Measurements from ENCODE around the gene LDHD. TPM values are rescaled to one million over a fixed set of nuclear protein-coding genes. Genes with fewer than 3 reads are reported as not detected.

LDHD gene
- total RNA-seq, 1 experiment from 2014 or later = 4.1 TPM

DNA sequence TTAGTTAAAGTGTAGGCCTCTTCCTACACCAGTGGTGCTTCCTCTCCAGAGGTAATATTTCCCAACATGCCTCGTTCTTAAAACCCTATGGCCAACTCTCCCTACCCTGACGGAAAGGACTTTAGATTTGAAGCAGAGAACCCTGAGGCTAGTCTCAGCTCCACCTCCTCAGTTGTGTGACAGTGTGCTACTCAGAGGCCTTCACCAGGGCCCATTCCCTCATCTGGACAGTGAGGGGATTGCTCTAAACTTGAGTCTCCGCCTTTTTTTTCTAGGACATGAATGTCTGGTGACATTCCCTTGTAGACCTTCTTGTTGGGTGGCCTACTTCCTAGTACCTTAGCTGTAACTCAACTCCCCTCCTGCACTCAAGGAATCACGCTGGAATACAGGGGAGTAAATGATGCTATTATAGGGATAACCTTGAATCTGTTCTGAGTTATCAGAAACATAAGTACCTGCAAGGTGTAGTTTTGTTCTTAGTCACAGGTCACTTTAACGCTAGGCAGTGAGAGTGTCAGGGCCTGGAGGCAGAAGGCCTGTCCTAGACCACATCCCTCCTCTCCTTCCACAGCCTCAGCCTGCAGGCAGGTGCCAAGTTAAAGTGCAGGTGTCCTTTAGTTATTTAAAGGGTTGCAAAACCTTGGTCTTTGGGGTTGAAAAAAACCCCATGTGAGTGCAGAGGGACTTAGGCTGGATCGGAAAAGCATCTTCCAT, 26.9 kb downstream of the LDHD start:
- no peak for DNase-seq
- Mint-ChIP-seq H3K27me3 (ENCODE audit: unreplicated experiment) (no peaks in the 10 kb centered on the region), H3K4me1 (ENCODE audit: low read depth, unreplicated experiment) (peaks cover 24% of the 10 kb centered on the region), H3K4me3 (ENCODE audit: low read depth, unreplicated experiment) (no peak overlapping the region), H3K9me3 (ENCODE audit: low read depth, unreplicated experiment) (no peaks in the 10 kb centered on the region), H3K36me3 (ENCODE audit: insufficient read depth, unreplicated experiment) (no peaks in the 10 kb centered on the region), H3K27ac (ENCODE audit: unreplicated experiment) (no peak overlapping the region)
- BruUV-seq (replicated peaks) = no TSS peak
- intact Hi-C loops (cut with micrococcal nuclease; ENCODE audit: unreplicated experiment) = loop anchor here (2.0 kb wide), 1 partner anchor 25 kb away; no protein-coding TSS in a partner anchor
- TF ChIP-seq, protein P1, sequence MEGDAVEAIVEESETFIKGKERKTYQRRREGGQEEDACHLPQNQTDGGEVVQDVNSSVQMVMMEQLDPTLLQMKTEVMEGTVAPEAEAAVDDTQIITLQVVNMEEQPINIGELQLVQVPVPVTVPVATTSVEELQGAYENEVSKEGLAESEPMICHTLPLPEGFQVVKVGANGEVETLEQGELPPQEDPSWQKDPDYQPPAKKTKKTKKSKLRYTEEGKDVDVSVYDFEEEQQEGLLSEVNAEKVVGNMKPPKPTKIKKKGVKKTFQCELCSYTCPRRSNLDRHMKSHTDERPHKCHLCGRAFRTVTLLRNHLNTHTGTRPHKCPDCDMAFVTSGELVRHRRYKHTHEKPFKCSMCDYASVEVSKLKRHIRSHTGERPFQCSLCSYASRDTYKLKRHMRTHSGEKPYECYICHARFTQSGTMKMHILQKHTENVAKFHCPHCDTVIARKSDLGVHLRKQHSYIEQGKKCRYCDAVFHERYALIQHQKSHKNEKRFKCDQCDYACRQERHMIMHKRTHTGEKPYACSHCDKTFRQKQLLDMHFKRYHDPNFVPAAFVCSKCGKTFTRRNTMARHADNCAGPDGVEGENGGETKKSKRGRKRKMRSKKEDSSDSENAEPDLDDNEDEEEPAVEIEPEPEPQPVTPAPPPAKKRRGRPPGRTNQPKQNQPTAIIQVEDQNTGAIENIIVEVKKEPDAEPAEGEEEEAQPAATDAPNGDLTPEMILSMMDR (IDR thresholded peaks at IDR 0.05; ENCODE audit: unreplicated experiment) = no peak
- CTCF ChIA-PET = interaction anchor here (0.6 to 0.9 kb wide), 2 partner anchors 22 to 53 kb away, joined by 3 to 5 read pairs; no protein-coding TSS in a partner anchor

DNA sequence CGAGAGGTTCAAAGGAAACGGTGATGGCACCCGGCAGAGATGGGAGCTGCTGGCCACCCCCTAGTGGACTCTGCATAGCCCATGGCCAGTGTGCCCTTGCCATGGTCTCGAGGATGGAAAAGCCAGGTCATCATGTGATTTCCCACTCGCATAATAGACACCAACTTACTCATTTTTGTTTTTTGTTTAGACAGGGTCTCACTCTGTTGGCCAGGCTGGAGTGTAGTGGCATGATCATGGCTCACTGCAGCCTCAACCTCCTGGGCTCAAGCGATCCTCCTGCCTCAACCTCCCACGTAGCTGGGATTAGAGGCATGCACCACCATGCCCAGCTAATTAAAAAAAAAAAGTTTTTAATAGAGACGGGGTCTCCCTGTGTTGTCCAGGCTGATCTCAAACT, 27.6 kb downstream of the LDHD start:
- no peaks in the 10 kb centered on the region for H3K27me3 Mint-ChIP-seq (ENCODE audit: unreplicated experiment)
- CTCF ChIA-PET = interaction anchor here (0.6 kb wide), 1 partner anchor 52 kb away, joined by 5 read pairs; no protein-coding TSS in a partner anchor
- H3K36me3 Mint-ChIP-seq (ENCODE audit: insufficient read depth, unreplicated experiment) = no peaks in the 10 kb centered on the region
- DNase-seq = no peak
- no peak overlapping the region for H3K4me3 Mint-ChIP-seq (ENCODE audit: low read depth, unreplicated experiment)
- no peaks in the 10 kb centered on the region for H3K9me3 Mint-ChIP-seq (ENCODE audit: low read depth, unreplicated experiment)
- intact Hi-C loops (cut with micrococcal nuclease; ENCODE audit: unreplicated experiment) = no loop called here
- H3K27ac Mint-ChIP-seq (ENCODE audit: unreplicated experiment) = no peak overlapping the region
- TF ChIP-seq, protein P1 (IDR thresholded peaks at IDR 0.05; ENCODE audit: unreplicated experiment) = no peak
- BruUV-seq (replicated peaks) = no TSS peak
- peaks cover 31% of the 10 kb centered on the region for H3K4me1 Mint-ChIP-seq (ENCODE audit: low read depth, unreplicated experiment)

DNA sequence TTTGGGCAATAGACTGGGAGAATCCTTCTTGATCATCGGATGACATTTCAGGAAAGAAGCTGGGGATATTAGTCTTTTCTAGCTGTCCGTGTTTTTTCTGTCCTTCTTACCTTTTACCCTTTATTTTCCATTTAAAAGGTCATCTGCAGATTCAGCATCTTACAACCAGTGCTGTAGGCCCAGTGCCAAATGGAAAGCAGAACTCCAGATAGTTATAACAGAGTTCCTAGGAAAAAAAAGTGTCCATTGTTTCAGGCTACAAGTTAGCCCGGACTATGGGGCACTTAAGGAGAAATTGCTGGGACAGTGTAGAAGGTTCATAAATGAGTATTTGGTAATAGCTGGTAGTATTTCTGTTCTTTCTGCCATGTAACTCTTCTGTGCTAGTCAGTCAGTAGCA, 28.4 kb downstream of the LDHD start:
- H3K36me3 Mint-ChIP-seq (ENCODE audit: insufficient read depth, unreplicated experiment) = no peaks in the 10 kb centered on the region
- no peak overlapping the region for H3K4me3 Mint-ChIP-seq (ENCODE audit: low read depth, unreplicated experiment)
- no peak for DNase-seq
- TF ChIP-seq, protein P1 (IDR thresholded peaks at IDR 0.05; ENCODE audit: unreplicated experiment) = no peak
- H3K27me3 Mint-ChIP-seq (ENCODE audit: unreplicated experiment) = no peaks in the 10 kb centered on the region
- intact Hi-C loops (cut with micrococcal nuclease; ENCODE audit: unreplicated experiment) = no loop called here
- CTCF ChIA-PET = interaction anchor here (0.6 kb wide), 1 partner anchor 16 kb away, joined by 3 read pairs; no protein-coding TSS in a partner anchor
- peaks cover 32% of the 10 kb centered on the region for H3K4me1 Mint-ChIP-seq (ENCODE audit: low read depth, unreplicated experiment)
- H3K9me3 Mint-ChIP-seq (ENCODE audit: low read depth, unreplicated experiment) = no peaks in the 10 kb centered on the region
- BruUV-seq (replicated peaks) = no TSS peak
- no peak overlapping the region for H3K27ac Mint-ChIP-seq (ENCODE audit: unreplicated experiment)

DNA sequence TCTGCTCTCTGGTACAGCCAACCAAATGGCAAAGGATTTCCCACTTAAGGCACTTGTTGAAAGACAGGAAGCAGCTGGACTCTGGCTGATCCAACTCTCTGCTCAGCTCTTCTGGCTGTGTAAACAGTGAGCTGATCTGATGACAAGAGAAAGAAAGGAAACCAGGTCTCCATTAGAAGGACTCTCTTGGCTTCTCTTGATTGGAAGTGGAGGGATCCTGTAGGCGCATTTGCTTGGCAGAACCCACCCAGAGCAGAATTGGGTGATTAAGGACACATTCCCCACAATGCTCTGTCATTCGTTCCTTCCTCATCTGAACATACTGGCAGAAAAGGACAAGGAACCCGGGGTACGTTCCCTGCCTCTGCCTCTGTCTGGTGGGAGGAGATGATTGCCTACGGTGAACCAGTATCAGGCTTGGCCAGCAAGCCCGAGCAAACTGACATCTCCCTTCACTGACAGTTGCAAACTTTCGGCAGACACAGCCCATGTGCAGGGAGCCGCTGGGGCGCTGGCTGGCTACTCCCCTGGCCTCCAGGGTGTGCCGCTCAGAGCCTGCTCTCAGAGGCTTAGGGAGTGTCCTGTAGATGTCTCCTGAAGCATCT, 29.1 kb downstream of the LDHD start:
- no peak for DNase-seq
- no TSS peak for BruUV-seq (replicated peaks)
- CTCF ChIA-PET = no interaction called here
- Mint-ChIP-seq H3K9me3 (ENCODE audit: low read depth, unreplicated experiment) (no peaks in the 10 kb centered on the region), H3K4me3 (ENCODE audit: low read depth, unreplicated experiment) (no peak overlapping the region), H3K36me3 (ENCODE audit: insufficient read depth, unreplicated experiment) (no peaks in the 10 kb centered on the region), H3K27me3 (ENCODE audit: unreplicated experiment) (no peaks in the 10 kb centered on the region), H3K27ac (ENCODE audit: unreplicated experiment) (no peak overlapping the region), H3K4me1 (ENCODE audit: low read depth, unreplicated experiment) (peaks cover 25% of the 10 kb centered on the region)
- intact Hi-C loops (cut with micrococcal nuclease; ENCODE audit: unreplicated experiment) = no loop called here
- TF ChIP-seq, protein P1 (IDR thresholded peaks at IDR 0.05; ENCODE audit: unreplicated experiment) = no peak
